Activated effector memory CD4-positive, alpha-beta T cell treated with Interleukin-2 at 50 U/mL for 16 hours (primary cell): ENCODE measurements around the gene MYH9.
"Not testable (repeated sequence)": the region's sequence is repeated elsewhere in the genome, so short reads cannot be mapped to it uniquely, and the experiment has no call there.

Experiments used
- DNase-seq: peaks from one replicate; pipeline ENCODE4 v3.0.0-alpha.2; 2020

MYH9 gene

DNA sequence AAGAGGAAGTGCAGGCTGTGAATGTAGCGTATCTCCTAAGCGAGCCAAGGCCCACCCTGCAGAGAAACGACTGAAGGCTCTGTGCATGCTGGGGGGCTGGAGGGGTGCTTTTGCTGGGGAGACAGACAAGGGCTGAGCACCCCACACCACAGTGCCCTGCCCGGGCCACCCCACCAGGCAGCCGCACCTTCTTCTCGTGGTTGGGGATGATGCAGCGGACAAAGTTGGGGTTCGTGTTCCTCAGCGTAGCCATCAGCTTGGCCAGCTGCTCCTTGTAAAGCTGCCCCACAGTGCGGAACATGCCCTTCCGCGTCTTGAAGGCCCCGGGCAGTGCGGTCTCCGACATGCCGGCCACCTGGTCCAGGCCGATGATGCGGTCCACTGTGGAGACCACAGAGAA lies 81.5 kb downstream of the MYH9 start:
- no peak for DNase-seq

DNA sequence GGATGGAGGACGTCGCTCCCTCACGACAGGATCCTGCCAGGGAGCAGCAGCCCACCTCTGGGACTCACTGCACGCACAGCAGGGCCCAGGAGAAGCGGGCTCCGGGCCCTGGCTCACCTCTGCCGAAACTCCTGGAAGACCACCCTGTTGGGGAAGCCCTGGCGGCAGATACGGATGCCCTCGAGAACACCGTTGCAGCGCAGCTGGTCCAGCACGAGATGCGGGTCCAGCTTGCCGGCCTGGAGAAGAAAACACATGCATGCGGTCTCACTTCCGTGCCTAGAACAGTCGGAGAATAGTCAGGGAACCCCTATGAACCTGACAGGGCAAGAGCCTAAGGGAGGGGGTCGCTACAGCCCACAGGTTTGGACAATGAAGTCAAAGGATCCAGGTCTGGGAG lies 82.0 kb downstream of the MYH9 start:
- no peak for DNase-seq

DNA sequence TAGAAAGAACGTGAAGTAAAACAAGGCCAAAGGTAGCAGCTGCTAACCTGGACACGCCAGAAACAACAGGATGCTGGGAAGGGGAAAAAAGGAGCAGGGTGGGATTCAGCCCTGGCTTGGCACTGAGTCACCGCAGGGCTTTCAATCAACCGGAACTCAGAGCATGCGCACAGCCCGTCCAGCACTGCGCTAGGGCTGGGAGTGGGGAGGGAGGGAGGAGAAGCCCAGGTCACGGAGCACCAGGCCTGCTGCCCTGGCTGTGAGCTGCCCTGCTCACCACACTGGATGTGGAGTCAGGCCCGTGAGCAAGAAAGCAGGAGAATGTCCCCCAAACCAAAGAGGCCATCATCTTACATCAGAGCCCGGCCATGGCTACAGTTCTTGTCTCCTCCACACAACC lies 83.3 kb downstream of the MYH9 start:
- no peak for DNase-seq

DNA sequence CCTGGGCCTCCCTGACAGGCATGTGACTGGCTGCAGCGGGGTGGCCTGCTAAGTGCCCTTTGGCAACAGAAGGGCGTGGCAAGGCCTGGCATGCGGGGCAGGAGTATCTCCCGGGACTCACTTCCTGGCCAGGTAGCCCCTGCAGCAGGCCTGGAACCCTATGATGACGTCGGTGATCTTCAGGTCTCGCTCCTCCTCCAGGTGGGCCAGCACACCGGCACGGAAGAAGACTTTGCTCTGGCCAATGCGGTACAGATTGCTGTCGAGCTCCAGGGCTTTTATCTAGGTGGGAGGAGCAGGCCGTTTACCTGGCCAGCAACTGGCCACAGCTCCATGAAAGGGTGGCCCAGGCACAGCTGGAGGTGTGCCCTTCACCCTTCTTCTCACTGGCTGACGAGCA lies 83.9 kb downstream of the MYH9 start:
- DNase-seq: no peak

DNA sequence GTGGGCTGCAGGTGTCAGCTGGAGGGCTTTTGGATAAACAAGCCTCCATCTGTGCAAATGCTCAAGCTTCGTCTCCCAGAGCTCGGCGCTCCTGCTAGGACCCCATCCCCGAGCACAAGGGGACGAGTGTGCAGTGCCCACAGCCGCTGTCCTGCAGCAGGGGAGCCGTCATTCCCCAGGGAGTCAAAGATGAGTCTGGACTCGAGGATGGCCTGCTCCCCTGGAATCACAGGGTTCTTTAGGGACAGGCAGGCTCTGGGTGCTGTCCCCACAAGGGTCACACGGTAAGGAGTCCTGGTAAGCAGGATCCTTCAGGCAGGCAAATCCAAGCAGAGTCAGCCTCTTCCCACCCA lies 84.7 kb downstream of the MYH9 start:
- no peak for DNase-seq

DNA sequence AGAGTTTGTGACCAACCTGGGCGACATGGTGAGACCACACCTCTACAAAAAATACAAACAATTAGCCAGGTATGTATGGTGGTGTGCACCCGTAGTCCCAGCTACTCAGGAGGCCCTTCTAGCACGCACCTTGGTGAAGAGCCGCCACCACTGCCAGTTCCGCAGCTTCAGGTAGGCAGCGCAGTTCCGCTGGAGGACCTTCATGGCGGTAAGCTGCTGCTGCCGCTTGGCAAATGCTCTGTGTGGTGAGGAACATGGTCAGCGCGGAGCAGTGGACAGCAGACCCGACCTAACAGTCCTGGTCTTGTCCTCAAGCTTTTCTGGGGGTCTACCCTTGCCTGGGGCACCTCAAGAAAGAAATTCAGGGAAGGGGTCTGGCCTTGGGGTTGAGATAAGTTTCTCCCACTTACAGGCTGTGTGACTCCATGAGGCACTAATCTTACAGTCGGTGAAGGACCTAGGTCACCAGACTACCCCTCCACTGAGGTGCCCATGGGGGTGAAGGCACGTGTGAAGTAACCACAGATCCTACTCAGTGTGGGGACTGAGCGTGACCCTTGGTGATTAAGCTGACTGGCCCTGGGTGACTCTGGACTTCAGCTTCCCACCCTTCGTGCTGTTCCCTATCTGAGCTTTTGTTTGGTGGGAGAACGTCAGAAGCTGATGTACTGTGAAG lies 85.2 kb downstream of the MYH9 start:
- DNase-seq: no peak

DNA sequence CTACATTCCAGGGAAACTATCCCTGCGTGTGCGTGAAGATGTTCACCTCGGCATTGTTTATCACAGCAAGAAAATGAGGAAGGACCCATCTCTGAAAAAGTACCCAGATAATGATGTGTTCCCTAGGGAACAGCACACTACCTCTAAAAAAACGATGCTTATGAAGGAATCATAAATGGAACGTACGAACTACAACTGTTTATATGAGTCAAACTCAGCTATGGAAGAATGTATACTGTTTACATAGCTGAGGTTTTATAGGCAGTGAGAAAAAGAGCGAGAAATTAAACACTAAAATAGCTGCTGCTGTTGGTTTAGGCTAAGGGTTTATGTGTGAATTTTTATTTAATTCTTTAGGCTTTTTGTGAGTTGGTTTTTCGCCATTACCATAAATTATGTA lies 85.9 kb downstream of the MYH9 start:
- no peak for DNase-seq

DNA sequence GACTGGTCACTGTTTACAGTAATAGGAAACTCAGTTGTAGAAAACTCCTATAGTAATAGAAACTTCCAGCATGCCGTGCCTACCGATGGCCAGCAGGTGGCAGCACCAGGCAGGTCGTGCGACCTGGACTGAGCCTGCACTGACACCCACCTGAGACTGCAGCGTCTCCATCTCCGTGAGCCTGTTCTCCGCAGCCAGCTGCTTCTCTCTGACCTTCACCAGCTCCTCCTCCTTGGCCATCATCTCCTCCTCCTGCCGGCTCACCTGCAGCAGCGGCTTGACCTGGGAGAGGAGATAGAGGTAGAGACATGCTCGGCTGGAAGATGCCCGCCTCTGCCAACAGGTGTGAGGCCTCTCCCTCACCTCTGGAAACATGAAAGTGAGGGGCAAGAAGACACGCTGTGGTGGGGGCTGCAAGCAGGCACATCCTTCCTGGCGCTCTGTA lies 86.4 kb downstream of the MYH9 start:
- peak; percentile 69 for DNase-seq

DNA sequence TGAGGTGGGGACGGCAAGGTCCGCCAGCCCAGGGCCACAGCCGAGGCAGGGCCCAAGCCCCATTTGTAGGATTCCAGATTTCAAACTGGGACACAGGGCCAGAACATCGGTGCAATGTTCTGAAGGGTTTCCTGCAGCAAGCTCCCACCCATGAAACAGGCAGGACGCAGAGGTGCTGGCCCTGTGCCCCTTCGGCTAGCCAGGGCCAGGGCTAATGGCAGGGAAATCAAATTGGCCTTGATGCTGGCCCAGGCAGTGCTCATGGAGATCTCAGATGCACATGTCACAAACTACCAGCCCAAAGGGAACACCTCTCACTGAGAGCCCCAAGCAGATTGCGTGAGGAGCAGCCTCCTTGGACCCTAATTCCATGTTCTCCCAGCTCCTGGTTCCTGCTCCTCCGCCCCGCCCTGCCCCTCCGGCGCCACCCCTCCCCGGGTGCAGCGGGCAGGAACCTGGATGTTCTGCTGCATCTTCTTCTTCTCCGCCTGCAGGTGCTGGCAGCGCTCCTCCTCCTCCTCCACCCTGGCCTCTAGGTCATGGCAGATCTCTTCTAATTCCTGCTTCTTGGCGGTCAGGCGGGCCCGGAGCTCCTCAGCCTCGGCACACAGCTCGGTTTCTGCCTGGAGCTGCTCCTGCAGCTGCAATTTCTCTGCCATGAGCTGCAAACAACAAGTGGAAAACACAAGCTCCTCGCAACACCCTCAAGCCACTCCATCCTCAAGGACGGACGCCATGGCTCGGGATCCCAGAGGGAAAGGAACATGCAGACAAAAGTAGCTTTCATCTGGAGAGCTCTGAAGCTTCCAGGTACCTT lies 87.2 kb downstream of the MYH9 start:
- DNase-seq: no peak

DNA sequence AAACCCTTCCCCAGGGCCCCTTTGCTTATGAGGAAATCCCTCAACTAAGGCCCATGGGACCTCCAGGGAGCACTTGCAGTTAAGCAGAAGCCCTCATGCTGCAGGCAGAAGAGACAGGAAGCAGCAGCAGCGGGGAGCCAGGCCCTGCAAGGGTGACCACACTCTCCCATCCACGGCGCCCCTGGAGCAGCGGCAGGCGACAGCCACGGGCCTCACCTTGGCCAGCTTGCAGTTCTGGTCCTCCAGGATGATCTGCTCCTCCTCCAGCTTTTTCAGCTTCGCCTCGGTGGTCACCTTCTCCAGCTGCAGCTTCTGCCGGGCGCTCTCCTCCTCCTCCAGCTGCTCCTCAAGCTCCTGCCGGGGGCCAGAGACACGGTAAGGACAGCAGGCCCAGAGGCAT lies 87.9 kb downstream of the MYH9 start:
- no peak for DNase-seq

DNA sequence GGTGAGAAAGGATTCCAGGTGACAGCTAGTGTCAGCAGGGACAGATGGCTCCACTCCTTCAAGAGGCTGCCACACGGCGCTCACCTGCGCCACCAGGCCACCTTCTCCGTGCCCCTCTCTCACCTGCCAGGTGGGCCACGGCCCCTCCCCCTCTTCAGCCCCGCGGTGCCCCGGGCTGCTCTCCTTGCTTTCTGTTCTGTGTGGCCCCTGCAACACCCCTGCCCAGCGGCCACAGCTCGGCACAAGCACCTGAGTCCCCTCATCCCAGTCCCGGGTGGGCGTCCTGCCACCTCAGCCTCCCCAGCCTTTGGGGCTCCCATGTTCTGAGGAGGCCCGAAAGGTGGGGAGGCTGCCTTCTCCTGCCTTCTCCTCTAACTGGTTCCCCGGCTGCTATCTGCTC lies 88.5 kb downstream of the MYH9 start:
- no peak for DNase-seq

DNA sequence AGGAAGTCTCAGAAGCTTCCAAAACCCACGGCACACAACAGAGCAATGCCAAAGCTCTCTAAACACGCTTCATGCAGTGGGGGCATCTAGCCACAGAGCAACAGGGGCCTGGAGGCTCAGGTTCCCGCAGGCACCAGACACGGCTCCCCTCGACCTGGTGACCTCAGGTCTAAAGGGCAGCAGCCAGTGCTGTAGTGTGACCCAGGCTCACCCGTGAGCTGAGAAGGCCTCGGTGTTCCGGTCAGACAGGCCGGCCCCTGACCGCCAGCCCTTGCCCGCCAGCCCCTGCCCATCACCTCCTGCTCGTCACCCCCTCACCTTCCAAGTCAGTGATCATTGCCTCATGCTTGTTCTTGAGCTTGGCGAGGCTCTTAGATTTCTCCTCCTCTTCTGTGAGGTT lies 89.2 kb downstream of the MYH9 start:
- no peak for DNase-seq

DNA sequence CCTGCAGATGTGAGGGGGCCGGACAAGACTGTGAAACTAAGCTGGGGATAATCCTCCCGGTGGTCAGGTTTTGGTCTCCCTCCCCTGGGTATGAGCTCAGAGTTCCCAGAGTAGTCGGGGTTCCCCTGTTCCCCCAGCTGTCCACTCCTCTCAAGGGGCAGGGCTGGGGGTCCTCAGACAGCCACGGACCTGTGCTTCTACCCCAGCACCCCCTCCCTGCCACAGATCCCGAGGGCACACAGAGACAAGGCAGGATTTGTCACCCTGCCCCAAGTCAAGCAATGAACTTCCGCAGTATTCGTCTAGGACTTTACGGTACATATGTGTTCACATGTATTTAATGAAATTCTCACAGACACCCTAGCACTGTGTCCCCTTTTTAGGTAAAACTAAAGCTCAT lies 89.6 kb downstream of the MYH9 start:
- DNase-seq: no peak

DNA sequence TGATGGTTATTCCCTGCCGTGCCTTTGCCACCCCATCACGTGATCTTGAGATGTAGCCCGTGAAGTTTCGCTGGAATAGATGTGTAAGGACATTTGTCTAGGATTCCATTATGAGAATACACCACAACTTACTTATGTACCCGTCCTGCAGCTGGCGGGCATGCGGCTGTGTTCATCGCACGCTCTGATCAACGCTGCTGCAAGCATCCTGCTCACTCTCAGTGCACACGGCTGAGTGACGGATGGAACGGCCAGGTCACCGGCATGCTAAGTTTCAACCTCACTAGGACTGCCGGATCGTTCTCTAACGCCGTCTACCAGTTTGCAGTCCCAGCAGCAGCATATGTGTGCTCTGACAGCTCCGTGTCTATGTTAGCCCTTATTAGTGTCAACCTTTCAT lies 90.2 kb downstream of the MYH9 start:
- DNase-seq: no peak

DNA sequence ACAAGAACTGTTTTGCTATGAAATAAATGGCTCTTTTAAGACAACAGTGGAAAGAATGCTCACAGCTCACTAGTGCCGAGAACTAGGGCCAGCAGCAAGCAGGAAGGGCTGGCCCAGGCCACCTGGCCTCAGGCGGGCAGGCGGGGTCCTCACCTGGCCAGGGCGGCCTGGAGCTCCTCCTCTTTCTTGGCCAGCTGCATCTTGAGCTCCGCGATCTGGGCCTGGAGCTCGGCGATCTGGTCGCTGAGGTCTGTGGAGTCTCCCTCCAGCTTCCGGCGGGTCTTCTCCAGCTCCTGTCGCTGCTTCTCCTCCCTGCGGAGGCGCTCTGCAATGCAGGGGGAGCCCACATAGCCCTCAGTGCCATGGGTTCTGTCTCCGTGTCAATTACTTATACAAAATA lies 91.1 kb downstream of the MYH9 start:
- DNase-seq: no peak

DNA sequence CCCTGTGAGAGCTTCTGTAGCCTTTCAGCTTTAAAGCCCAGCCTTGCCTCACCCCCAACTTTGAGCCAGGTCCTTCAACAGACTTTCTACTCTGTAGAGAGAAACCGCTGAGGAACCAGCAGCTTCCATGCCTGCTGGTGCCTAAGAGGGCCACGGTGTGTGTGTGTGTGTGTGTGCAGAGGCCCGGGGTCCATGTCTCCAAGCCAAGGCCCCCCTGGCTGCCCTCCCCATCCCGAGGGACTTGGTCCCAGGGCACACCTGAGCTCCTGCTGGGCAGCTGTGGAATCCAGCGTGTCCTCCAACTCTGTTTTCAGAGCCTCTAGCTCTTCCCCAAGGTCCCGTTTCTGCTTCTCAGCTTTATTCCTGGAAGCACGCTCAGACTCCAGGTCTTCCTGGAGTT lies 92.5 kb downstream of the MYH9 start:
- DNase-seq: no peak

DNA sequence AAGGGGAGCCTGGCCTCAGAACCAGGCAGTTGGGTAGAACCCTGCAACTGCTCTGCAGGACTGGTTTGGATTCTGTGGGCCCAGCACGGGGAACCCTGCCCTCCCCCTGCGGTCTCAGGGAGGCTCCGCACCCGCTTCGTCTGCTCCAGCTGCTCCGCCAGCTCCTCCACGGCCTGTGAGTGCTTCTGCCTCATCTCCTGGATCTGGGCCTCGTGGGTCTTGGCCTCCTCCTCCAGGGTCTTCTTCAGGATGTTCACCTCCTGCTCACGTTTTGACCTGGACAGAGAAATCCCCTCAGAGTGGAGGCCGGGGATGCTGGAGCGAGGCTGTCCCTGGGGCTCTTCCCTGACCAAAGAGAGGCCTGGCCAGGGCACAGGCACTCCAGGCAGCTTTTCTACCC lies 93.0 kb downstream of the MYH9 start:
- DNase-seq: no peak

DNA sequence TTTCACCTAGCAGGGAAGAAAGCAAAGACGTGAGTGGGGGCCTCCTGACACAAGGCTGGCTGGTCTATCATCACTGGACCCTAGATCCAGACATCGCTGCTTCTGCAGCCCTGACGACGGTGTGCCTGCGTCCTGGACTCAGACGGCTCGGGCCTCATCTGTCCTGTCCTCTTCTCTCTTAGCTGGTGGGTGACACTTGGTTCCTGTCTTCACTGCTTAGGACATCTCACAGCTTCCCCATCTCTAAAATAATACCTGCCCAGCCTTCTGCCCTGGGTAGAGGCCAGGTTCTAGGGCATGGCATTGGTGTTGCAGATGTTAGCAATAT lies 93.5 kb downstream of the MYH9 start:
- DNase-seq: no peak

DNA sequence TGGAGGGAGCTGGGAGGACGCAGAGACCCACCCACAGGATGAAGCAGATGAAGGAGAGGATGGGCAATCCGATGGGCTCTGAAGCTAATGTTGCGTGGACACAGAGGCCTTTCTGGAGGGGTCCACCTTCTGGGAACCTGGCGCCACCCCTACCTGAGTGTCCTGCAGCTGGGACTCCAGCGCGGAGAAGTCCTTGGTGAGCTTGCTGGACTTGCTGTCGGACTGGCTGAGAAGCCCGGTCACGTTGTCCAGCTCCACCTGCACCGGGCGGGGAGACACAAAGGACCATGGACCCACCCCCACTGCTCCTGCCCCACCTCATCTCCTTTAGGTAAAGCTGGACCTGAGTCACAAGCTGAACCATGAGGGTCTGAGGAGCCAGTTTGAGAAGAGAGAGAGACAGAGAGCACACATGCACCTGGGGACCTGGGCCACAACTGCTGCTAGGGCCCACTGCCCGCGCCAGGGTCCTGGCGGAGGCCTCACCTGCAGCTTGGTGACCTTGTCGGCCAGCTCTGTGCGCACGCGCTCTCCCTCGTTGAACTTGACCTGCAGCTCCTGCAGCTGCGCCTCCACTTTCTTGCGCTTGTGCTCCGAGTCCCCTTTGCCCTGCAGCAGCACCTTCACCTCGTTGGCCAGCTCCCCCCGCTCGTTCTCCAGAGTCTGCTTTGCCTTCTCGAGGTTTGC lies 94.0 kb downstream of the MYH9 start:
- no peak for DNase-seq

DNA sequence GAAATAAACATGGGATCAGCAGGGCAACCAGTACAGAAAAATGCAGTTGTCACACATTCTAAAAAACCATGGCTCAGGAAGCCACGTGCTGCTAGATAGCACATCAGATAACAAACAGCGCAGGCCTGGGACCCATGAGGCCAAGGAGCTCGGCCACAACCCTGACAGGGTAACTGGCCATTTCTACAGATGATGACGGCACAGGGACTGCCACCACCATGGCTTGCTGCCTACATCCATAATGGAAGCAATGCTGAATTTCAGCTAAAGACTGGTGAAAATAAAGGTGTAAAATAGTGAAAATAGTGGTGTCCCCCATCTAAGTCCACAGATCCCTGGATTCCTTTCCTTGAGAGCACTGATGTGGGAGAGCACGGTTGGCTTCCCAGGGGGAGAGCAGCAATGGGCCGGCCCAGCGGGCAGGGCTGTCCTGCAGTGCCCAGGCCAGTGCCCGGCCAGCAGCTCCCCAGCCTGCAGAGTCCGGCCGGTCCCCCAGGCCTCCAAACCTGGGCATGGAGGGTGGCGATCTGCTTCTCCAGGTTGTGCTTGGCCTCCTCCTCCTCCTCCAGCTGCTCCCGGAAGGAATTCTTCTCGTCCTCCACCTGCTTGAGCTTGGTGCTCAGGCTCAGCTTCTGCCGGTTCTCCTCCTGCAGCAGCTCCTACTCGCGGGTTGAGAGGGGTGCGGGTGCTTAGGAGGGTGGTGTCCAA lies 94.8 kb downstream of the MYH9 start:
- no peak for DNase-seq

DNA sequence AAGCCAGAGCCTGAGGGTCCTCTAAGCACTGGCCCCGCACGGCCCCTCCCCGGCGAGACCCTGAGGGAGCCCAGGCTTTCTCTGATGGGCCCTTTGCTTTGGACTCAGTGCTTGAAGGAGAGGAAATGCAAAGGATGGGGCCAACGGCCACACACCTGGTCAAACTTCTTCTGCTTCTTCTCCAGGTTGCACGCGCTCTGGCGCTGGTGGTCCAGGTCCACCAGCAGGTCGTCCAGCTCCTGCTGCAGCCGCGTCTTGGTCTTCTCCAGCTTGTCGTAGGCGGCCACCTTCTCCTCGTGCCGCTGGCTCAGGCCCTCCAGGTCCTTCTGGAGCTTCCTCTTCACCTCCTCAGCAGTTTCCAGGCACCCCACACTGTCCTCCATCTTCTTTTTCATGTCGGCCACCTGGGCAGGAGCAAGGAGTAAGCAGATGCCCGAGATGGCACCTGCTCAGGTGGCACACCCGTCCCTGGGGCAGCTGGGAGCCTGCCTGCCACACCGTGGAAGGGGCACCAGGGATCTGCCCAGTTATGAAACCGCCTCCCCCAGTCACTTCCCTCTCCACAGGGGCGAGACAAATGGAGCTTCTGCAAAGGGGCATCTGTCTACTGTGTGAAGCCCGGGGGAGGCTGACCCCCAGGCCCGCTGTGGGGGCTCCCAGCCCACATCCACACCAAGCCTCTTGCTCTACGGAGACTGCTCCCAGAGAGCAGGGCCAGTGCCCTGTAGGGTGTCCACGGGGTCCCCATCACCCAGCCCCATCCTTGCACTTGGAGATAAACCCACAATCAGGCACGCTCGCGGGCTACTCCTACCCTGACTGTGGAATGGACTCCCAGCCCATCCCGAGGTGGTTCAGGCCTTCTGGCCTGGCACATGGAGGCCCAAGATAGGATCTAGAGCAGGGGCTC lies 95.7 kb downstream of the MYH9 start:
- DNase-seq: no peak

DNA sequence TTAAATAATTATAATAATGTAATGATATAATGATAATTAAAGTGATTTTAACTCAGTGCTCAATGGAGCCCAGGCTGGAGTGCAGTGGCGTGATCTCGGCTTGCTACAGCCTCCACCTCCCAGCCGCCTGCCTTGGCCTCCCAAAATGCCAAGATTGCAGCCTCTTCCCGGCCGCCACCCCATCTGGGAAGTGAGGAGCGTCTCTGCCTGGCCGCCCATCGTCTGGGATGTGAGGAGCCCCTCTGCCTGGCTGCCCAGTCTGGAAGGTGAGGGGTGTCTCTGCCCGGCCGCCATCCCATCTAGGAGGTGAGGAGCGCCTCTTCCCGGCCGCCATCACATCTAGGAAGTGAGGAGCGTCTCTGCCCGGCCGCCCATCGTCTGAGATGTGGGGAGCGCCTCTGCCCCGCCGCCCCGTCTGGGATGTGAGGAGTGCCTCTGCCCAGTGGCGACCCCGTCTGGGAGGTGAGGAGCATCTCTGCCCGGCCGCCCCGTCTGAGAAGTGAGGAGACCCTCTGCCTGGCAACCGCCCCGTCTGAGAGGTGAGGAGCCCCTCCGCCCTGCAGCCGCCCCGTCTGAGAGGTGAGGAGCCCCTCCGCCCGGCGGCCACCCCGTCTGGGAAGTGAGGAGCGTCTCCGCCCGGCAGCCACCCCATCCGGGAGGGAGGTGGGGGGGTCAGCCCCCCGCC lies 97.2 kb downstream of the MYH9 start:
- DNase-seq: not testable (repeated sequence)
